GM18517 (cell line): ENCODE data around the gene IFI44.

Experiments
- ATAC-seq: cut with Tn5 transposase; IDR thresholded peaks from one replicate; pipeline ENCODE4 v1.9.1; 2021; ENCODE audit warnings: mild to moderate bottlenecking, moderate library complexity; ENCODE audit not compliant: unreplicated experiment

Gene IFI44

GRCh38 chr1:78699813-78700212 is 50.2 kb downstream of the IFI44 start:
- no peak for ATAC-seq

GRCh38 chr1:78702426-78702825 is 52.8 kb downstream of the IFI44 start:
- no peak for ATAC-seq

- no peak for ATAC-seq
Observed at GRCh38 chr1:78703806-78704205, 54.2 kb downstream of the IFI44 start.

GRCh38 chr1:78712467-78713051 is 62.9 kb downstream of the IFI44 start:
- ATAC-seq: no peak

GRCh38 chr1:78713297-78713696 is 63.7 kb downstream of the IFI44 start:
- no peak for ATAC-seq
